Endothelial cell of hepatic sinusoid (primary cell): ENCODE results near the gene LPIN2.

Experiments used
- in situ Hi-C: cut with HindIII; loops from 2 replicates; pipeline ENCODE4 v1.10.0; 2017; ENCODE audit warnings: low sequenced_read_pairs

Gene LPIN2

GRCh38 chr18:2964361-2965010 is 48.5 kb downstream of the LPIN2 start:
- in situ Hi-C loops: no loop called here
